ENCODE data around the gene GCLM. TPM values are rescaled to one million over a fixed set of nuclear protein-coding genes. Genes with fewer than 3 reads are reported as not detected.
"Not testable (repeated sequence)": the region's sequence is repeated elsewhere in the genome, so short reads cannot be mapped to it uniquely, and the experiment has no call there.

Gene GCLM
- total and polyA plus RNA-seq, 8 donors = 3.8 to 20.9 (median 9.0) TPM

GRCh38 chr1:93919780-93920179 lies 10.6 kb upstream of the GCLM start:
- no peak for DNase-seq
- Histone ChIP-seq H3K4me1 (no peaks in the 10 kb centered on the region), H3K36me3 (no peaks in the 10 kb centered on the region), H3K27ac (no peak overlapping the region), H3K9me3 (peaks cover 0 to 9% (median 0%) of the 10 kb centered on the region in 4 donors), H3K27me3 (no peaks in the 10 kb centered on the region), H3K4me3 (no peak overlapping the region)
- WGBS, 5 donors = 43 to 58% (median 48%) methylated on average over 1 of the region's 1 CpG
- TF ChIP-seq EP300 (IDR thresholded peaks at IDR 0.05) (no peak), POLR2AphosphoS5 (IDR thresholded peaks at IDR 0.05) (no peak), POLR2A (IDR thresholded peaks at IDR 0.05) (no peak)
- TF ChIP-seq, protein P1, sequence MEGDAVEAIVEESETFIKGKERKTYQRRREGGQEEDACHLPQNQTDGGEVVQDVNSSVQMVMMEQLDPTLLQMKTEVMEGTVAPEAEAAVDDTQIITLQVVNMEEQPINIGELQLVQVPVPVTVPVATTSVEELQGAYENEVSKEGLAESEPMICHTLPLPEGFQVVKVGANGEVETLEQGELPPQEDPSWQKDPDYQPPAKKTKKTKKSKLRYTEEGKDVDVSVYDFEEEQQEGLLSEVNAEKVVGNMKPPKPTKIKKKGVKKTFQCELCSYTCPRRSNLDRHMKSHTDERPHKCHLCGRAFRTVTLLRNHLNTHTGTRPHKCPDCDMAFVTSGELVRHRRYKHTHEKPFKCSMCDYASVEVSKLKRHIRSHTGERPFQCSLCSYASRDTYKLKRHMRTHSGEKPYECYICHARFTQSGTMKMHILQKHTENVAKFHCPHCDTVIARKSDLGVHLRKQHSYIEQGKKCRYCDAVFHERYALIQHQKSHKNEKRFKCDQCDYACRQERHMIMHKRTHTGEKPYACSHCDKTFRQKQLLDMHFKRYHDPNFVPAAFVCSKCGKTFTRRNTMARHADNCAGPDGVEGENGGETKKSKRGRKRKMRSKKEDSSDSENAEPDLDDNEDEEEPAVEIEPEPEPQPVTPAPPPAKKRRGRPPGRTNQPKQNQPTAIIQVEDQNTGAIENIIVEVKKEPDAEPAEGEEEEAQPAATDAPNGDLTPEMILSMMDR (IDR thresholded peaks at IDR 0.05) = no peak
- intact Hi-C loops (cut with DNase I; ENCODE audit: low total_unique reads) = no loop called here

GRCh38 chr1:93917302-93917701 lies 8.1 kb upstream of the GCLM start:
- no peak for TF ChIP-seq POLR2AphosphoS5 (IDR thresholded peaks at IDR 0.05)
- no peak for TF ChIP-seq POLR2A (IDR thresholded peaks at IDR 0.05)
- TF ChIP-seq EP300 (IDR thresholded peaks at IDR 0.05) = no peak
- TF ChIP-seq, protein P1 (IDR thresholded peaks at IDR 0.05) = no peak
- H3K27ac ChIP-seq = no peak overlapping the region
- no peak overlapping the region for H3K4me3 ChIP-seq
- peaks cover 0 to 9% (median 0%) of the 10 kb centered on the region in 4 donors for H3K9me3 ChIP-seq
- WGBS, 5 donors = 92 to 95% (median 94%) methylated on average over 10 of the region's 10 CpGs
- H3K27me3 ChIP-seq = no peaks in the 10 kb centered on the region
- H3K4me1 ChIP-seq = no peaks in the 10 kb centered on the region
- H3K36me3 ChIP-seq = no peaks in the 10 kb centered on the region
- intact Hi-C loops (cut with DNase I; ENCODE audit: low total_unique reads) = no loop called here
- no peak for DNase-seq

DNA sequence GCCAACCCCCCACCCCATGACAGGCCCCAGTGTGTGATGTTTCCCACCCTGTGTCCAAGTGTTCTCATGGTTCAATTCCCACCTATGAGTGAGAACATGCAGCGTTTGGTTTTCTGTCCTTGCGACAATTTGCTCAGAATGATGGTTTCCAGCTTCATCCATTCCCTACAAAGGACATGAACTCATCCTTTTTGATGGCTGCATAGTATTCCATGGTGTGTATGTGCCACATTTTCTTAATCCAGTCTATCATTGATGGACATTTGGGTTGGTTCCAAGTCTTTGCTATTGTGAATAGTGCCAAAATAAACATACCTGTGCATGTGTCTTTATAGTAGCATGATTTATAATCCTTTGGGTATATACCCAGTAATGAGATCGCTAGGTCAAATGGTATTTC lies 1.6 kb upstream of the GCLM start:
- DNase-seq; H3K27me3 ChIP-seq; H3K27ac ChIP-seq; intact Hi-C loops (cut with DNase I; ENCODE audit: low total_unique reads); H3K4me3 ChIP-seq; H3K36me3 ChIP-seq; H3K9me3 ChIP-seq: not testable (repeated sequence)
- peaks cover 0 to 27% (median 18%) of the 10 kb centered on the region in 4 donors for H3K4me1 ChIP-seq
- WGBS, 5 donors = 90 to 98% (median 97%) methylated on average over 3 of the region's 3 CpGs

DNA sequence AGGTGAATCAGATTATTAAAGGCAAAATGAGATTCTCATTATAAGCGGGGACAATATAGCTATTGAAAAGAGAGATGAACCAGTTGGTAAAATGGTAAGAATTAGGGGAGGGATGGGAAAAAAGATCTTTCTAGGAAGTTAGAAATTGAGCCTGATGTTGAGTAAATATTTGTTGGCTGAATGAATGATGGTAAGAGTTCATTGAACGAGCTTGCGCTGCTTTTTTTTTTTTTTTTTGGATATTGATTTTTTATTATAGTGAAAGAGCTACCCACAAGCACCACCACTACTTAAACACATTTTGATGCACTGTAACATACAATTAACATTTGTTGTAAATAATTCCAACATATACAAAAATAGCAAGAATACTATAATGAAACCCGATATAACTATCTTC lies 1.1 kb upstream of the GCLM start:
- intact Hi-C loops (cut with DNase I; ENCODE audit: low total_unique reads) = no loop called here
- H3K4me1 ChIP-seq = peaks cover 0 to 32% (median 18%) of the 10 kb centered on the region in 4 donors
- H3K27me3 ChIP-seq = no peaks in the 10 kb centered on the region
- WGBS, 5 donors = 79 to 90% (median 82%) methylated on average over 4 of the region's 4 CpGs
- H3K27ac ChIP-seq = peak overlapping the region in 4 of 5 donors; percentile 82 to 97 (median 90)
- H3K4me3 ChIP-seq = peak overlapping the region in 1 of 4 donors; percentile 98
- no peaks in the 10 kb centered on the region for H3K36me3 ChIP-seq
- no peak for DNase-seq
- TF ChIP-seq POLR2AphosphoS5 (IDR thresholded peaks at IDR 0.05) (no peak), EP300 (IDR thresholded peaks at IDR 0.05) (no peak), POLR2A (IDR thresholded peaks at IDR 0.05) (no peak)
- TF ChIP-seq, protein P1 (IDR thresholded peaks at IDR 0.05) = no peak
- peaks cover 0 to 6% (median 2%) of the 10 kb centered on the region in 4 donors for H3K9me3 ChIP-seq

GRCh38 chr1:93908394-93909145 lies 660 bp downstream of the GCLM start:
- TF ChIP-seq POLR2AphosphoS5 (IDR thresholded peaks at IDR 0.05) = no peak
- no peak for TF ChIP-seq POLR2A (IDR thresholded peaks at IDR 0.05)
- TF ChIP-seq, protein P1 (IDR thresholded peaks at IDR 0.05) = no peak
- no peak for TF ChIP-seq EP300 (IDR thresholded peaks at IDR 0.05)
- DNase-seq = peak; percentile 54 to 69
- no peaks in the 10 kb centered on the region for H3K27me3 ChIP-seq
- H3K4me1 ChIP-seq = peaks cover 0 to 50% (median 25%) of the 10 kb centered on the region in 4 donors
- WGBS, 5 donors = 0 to 1% (median 1%) methylated on average over 18 to 49 of the region's 49 CpGs
- H3K27ac ChIP-seq = peak overlapping the region; percentile 82 to 97 (median 92)
- intact Hi-C loops (cut with DNase I; ENCODE audit: low total_unique reads) = no loop called here
- no peaks in the 10 kb centered on the region for H3K36me3 ChIP-seq
- peaks cover 0 to 6% (median 2%) of the 10 kb centered on the region in 4 donors for H3K9me3 ChIP-seq
- H3K4me3 ChIP-seq = peak overlapping the region; percentile 83 to 98 (median 89)

All from stomach (tissue), 9 donors.